HepG2 (cell line): ENCODE data around the gene AFG1L. TPM values are rescaled to one million over a fixed set of nuclear protein-coding genes. Genes with fewer than 3 reads are reported as not detected.

ENCODE experiments used
- FOXJ3 ChIP-seq: sonication (generic); formaldehyde crosslinking; IDR thresholded peaks from 2 replicates; pipeline ENCODE4 v1.4.0; 2020; ENCODE audit warnings: missing genetic modification reagents, mild to moderate bottlenecking, borderline replicate concordance
- FOXK1 ChIP-seq: sonication (generic); formaldehyde crosslinking; IDR thresholded peaks from 2 replicates; pipeline ENCODE4 v1.4.0; 2020; ENCODE audit warnings: low read depth, missing genetic modification reagents, borderline replicate concordance
- FOXM1 ChIP-seq: sonication (generic); formaldehyde crosslinking; IDR thresholded peaks from 2 replicates; pipeline ENCODE4 v1.5.0; 2020; ENCODE audit warnings: missing genetic modification reagents
- KLF11 ChIP-seq: IDR thresholded peaks from 2 replicates; pipeline ENCODE4 v1.6.1; 2016; ENCODE audit warnings: missing compliant biosample characterization
- NFIB ChIP-seq: sonication (generic); formaldehyde crosslinking; IDR thresholded peaks from 2 replicates; pipeline ENCODE4 v1.9.0; 2021; ENCODE audit warnings: missing genetic modification reagents, mild to moderate bottlenecking, borderline replicate concordance
- PCBP1 ChIP-seq: fragments of 200-400 bp; formaldehyde crosslinking; IDR thresholded peaks from 2 replicates; pipeline ENCODE4 v1.6.1; 2017; ENCODE audit warnings: mild to moderate bottlenecking, low read depth, low read length, borderline replicate concordance
- RAD51 ChIP-seq: fragments of 450-650 bp; IDR thresholded peaks from 2 replicates; pipeline ENCODE4 v1.6.1; 2016; ENCODE audit warnings: borderline replicate concordance
- SNAPC2 ChIP-seq: sonication (generic); formaldehyde crosslinking; IDR thresholded peaks from 2 replicates; pipeline ENCODE4 v1.8.1; 2022; ENCODE audit warnings: mild to moderate bottlenecking, missing genetic modification reagents
- TCF12 ChIP-seq, 2 experiments: fragments of 450-650 bp in 1 of 2; sonication (generic) in 1 of 2; formaldehyde crosslinking in 1 of 2; IDR thresholded peaks; 2 replicates each; pipeline versions ENCODE4 v1.6.1 to v1.8.0; 2017 to 2022; ENCODE audit warnings: antibody characterized with exemption in 1 of 2, mild to moderate bottlenecking in 1 of 2, missing genetic modification reagents in 1 of 2, moderate library complexity in 1 of 2
- TEAD2 ChIP-seq: sonication (generic); formaldehyde crosslinking; IDR thresholded peaks from 2 replicates; pipeline ENCODE4 v1.9.0; 2021; ENCODE audit warnings: missing genetic modification reagents
- ZBTB21 ChIP-seq: sonication (generic); formaldehyde crosslinking; IDR thresholded peaks from 2 replicates; pipeline ENCODE4 v1.4.0; 2020; ENCODE audit warnings: missing genetic modification reagents
- ZMYM4 ChIP-seq: sonication (generic); formaldehyde crosslinking; IDR thresholded peaks from 2 replicates; pipeline ENCODE4 v1.8.1; 2023; ENCODE audit warnings: mild to moderate bottlenecking, missing genetic modification reagents
- ZNF3 ChIP-seq: IDR thresholded peaks from 2 replicates; pipeline ENCODE4 v1.7.0; 2017; ENCODE audit warnings: inconsistent platforms
- ZNF484 ChIP-seq: sonication (generic); formaldehyde crosslinking; IDR thresholded peaks from 2 replicates; pipeline ENCODE4 v1.5.1; 2020; ENCODE audit warnings: mild to moderate bottlenecking, low read depth, missing genetic modification reagents, borderline replicate concordance
- polyA plus RNA-seq, 8 experiments: library from polyadenylated mRNA; depleted of rRNA in 3 of 8; stranded (reverse) in 7 of 8; unstranded in 1 of 8; fragments of >200 nt; fragmentation: Illumina TruSeq in 4 of 8; extraction: Trizol in 4 of 8; gene quantifications; 2 replicates each; pipeline versions ENCODE4 v1.2.1 to v1.2.3, GENCODE V29; 2011 to 2016; ENCODE audit warnings: low read depth in 4 of 8, missing spikeins in 1 of 8, mixed read lengths in 1 of 8; ENCODE audit not compliant: insufficient read depth in 1 of 8
- total RNA-seq, 5 experiments: library from RNA; depleted of rRNA; stranded (reverse); fragments of >200 nt; fragmentation: Illumina TruSeq; extraction: Trizol; gene quantifications; 2 replicates each; pipeline ENCODE4 v1.2.3, GENCODE V29; 2016; ENCODE audit warnings: low read depth in 1 of 5
- TF ChIP-seq, protein P1 (sequence below): sonication (generic); formaldehyde crosslinking; IDR thresholded peaks from 2 replicates; pipeline ENCODE4 v1.4.0; 2020; ENCODE audit warnings: missing genetic modification reagents
- TF ChIP-seq, protein P2 (sequence below): IDR thresholded peaks from 2 replicates; pipeline ENCODE4 v1.6.1; 2016; ENCODE audit warnings: mild to moderate bottlenecking
- TF ChIP-seq, protein P3 (sequence below): sonication (generic); formaldehyde crosslinking; IDR thresholded peaks from 2 replicates; pipeline ENCODE4 v1.4.0; 2020; ENCODE audit warnings: missing genetic modification reagents
- TF ChIP-seq, protein P4 (sequence below): sonication (generic); formaldehyde crosslinking; IDR thresholded peaks from 2 replicates; pipeline ENCODE4 v1.8.0; 2022; ENCODE audit warnings: missing genetic modification reagents, mild to moderate bottlenecking, inconsistent platforms, borderline replicate concordance
- TF ChIP-seq, protein P5 (sequence below): sonication (generic); formaldehyde crosslinking; IDR thresholded peaks from 2 replicates; pipeline ENCODE4 v1.4.0; 2020; ENCODE audit warnings: missing genetic modification reagents, mild to moderate bottlenecking, borderline replicate concordance

The AFG1L gene
- total and polyA plus RNA-seq, 2 of the 13 experiments (the other 11 are each of a cell fraction or from before 2014, with no cell fraction given): 3.1 to 14.0 TPM

DNA sequence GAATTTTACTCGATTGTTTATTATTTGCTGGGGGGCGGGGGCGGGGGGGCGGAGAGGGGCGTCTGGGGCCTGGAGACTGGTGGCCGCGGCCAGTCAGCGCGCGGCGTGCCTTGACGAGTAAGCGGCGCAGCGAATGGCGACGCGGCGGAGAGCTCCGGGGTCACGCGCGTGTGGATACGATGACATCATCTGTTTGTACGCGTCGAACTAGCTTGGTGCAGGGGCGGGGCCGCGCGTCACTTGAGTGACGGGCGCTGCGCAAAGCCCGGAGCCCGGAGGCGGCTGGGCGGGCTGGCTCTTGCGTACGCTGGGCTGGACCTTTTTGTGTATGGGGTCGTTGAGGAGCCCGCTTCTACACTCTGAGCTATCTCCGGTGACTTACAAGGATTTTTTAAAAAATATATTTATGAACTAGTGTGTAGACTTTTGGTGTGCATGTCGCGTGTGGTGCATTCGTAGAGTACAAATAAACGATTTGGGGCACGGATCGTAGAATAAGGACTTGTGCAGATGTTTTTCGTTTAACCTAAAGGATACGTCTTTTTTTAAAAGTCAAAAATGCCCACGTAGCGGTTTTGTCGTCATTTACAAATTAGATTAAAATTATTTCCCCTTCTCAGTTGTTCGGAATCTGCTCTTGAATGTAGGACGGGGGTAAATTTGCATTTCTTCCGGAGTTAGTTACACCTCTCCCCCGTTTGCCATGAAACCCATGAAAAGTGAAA lies 263.7 kb downstream of the AFG1L start (continued):
- TF ChIP-seq PCBP1: 0 out of 2 replicates have a peak, but pooled peaks have one; percentile 65
- no peak for TF ChIP-seq NFIB
- no peak for TF ChIP-seq KLF11
- peak; percentile 61; the same call in 1 of the 2 replicates for TF ChIP-seq SNAPC2
- TF ChIP-seq ZMYM4 (CRISPR knock-in tag): peak; percentile 68
- TF ChIP-seq, protein P1, sequence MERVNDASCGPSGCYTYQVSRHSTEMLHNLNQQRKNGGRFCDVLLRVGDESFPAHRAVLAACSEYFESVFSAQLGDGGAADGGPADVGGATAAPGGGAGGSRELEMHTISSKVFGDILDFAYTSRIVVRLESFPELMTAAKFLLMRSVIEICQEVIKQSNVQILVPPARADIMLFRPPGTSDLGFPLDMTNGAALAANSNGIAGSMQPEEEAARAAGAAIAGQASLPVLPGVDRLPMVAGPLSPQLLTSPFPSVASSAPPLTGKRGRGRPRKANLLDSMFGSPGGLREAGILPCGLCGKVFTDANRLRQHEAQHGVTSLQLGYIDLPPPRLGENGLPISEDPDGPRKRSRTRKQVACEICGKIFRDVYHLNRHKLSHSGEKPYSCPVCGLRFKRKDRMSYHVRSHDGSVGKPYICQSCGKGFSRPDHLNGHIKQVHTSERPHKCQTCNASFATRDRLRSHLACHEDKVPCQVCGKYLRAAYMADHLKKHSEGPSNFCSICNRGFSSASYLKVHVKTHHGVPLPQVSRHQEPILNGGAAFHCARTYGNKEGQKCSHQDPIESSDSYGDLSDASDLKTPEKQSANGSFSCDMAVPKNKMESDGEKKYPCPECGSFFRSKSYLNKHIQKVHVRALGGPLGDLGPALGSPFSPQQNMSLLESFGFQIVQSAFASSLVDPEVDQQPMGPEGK (CRISPR knock-in tag): peak; percentile 85
- TF ChIP-seq FOXJ3 (CRISPR knock-in tag): peak; percentile 69; the same call in 1 of the 2 replicates
- TF ChIP-seq ZBTB21 (CRISPR knock-in tag): 0 out of 2 replicates have a peak, but pooled peaks have one; percentile 30
- no peak for TF ChIP-seq ZNF484 (CRISPR knock-in tag)
- TF ChIP-seq, protein P2, sequence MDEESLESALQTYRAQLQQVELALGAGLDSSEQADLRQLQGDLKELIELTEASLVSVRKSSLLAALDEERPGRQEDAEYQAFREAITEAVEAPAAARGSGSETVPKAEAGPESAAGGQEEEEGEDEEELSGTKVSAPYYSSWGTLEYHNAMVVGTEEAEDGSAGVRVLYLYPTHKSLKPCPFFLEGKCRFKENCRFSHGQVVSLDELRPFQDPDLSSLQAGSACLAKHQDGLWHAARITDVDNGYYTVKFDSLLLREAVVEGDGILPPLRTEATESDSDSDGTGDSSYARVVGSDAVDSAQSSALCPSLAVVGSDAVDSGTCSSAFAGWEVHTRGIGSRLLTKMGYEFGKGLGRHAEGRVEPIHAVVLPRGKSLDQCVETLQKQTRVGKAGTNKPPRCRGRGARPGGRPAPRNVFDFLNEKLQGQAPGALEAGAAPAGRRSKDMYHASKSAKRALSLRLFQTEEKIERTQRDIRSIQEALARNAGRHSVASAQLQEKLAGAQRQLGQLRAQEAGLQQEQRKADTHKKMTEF (CRISPR knock-in tag): peak; percentile 75; the same call in 1 of the 2 replicates
- TF ChIP-seq, protein P3, sequence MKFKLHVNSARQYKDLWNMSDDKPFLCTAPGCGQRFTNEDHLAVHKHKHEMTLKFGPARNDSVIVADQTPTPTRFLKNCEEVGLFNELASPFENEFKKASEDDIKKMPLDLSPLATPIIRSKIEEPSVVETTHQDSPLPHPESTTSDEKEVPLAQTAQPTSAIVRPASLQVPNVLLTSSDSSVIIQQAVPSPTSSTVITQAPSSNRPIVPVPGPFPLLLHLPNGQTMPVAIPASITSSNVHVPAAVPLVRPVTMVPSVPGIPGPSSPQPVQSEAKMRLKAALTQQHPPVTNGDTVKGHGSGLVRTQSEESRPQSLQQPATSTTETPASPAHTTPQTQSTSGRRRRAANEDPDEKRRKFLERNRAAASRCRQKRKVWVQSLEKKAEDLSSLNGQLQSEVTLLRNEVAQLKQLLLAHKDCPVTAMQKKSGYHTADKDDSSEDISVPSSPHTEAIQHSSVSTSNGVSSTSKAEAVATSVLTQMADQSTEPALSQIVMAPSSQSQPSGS (CRISPR knock-in tag): peak; percentile 100
- TF ChIP-seq, protein P4, sequence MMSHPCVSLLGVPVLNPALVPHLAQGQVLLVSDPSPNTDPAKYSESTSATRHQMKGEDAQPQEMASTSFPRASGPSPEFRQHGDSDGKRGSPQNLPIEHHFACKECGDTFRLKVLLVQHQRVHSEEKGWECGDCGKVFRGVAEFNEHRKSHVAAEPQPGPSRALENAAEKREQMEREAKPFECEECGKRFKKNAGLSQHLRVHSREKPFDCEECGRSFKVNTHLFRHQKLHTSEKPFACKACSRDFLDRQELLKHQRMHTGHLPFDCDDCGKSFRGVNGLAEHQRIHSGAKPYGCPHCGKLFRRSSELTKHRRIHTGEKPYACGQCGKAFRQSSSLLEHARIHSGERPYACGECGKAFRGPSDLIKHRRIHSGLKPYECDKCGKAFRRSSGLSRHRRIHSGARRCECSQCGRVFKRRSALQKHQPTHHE: no peak; the same call in 1 of the 2 replicates
- TF ChIP-seq FOXK1 (CRISPR knock-in tag): peak; percentile 89
- no peak for TF ChIP-seq TCF12 (IDR thresholded peaks at IDR 0.05)
- no peak for TF ChIP-seq TCF12 (CRISPR knock-in tag; IDR thresholded peaks at IDR 0.05)
- no peak for TF ChIP-seq TEAD2 (CRISPR knock-in tag)
- TF ChIP-seq FOXM1 (CRISPR knock-in tag): no peak
- TF ChIP-seq, protein P5, sequence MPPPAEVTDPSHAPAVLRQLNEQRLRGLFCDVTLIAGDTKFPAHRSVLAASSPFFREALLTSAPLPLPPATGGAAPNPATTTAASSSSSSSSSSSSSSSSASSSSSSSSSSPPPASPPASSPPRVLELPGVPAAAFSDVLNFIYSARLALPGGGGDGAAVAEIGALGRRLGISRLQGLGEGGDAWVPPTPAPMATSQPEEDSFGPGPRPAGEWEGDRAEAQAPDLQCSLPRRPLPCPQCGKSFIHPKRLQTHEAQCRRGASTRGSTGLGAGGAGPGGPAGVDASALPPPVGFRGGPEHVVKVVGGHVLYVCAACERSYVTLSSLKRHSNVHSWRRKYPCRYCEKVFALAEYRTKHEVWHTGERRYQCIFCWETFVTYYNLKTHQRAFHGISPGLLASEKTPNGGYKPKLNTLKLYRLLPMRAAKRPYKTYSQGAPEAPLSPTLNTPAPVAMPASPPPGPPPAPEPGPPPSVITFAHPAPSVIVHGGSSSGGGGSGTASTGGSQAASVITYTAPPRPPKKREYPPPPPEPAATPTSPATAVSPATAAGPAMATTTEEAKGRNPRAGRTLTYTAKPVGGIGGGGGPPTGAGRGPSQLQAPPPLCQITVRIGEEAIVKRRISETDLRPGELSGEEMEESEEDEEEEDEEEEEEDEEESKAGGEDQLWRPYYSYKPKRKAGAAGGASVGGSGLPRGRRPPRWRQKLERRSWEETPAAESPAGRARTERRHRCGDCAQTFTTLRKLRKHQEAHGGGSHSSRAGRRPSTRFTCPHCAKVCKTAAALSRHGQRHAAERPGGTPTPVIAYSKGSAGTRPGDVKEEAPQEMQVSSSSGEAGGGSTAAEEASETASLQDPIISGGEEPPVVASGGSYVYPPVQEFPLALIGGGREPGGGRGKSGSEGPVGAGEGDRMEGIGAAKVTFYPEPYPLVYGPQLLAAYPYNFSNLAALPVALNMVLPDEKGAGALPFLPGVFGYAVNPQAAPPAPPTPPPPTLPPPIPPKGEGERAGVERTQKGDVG: no peak
- no peak for TF ChIP-seq ZNF3 (CRISPR knock-in tag)
- TF ChIP-seq RAD51: no peak
